HEK293T (cell line): ENCODE data around the gene CAPN5.

Experiments used
- CTCF ChIA-PET: fragments of 350-600 bp; formaldehyde crosslinking; extraction: SDS; loops from one replicate; lab custom pipeline; 2021; ENCODE audit warnings: antibody characterized with exemption, inconsistent platforms; lab: Yijun Ruan, JAX
- POLR2A ChIA-PET: fragments of 350-600 bp; formaldehyde crosslinking; extraction: SDS; loops from one replicate; lab custom pipeline; 2020; ENCODE audit warnings: antibody characterized with exemption, inconsistent platforms; lab: Yijun Ruan, JAX
- DNase-seq: peaks from one replicate; pipeline ENCODE4 v3.0.0; 2012; ENCODE audit warnings: mixed read lengths; ENCODE audit errors: extremely low spot score
- ARNT ChIP-seq: fragments of 450-650 bp; IDR thresholded peaks from 2 replicates; pipeline ENCODE4 v1.6.1; 2017; ENCODE audit warnings: mild to moderate bottlenecking
- BHLHE40 ChIP-seq: fragments of 450-650 bp; IDR thresholded peaks from 2 replicates; pipeline ENCODE4 v1.6.1; 2016; ENCODE audit warnings: mild to moderate bottlenecking, moderate library complexity, borderline replicate concordance
- CTBP1 ChIP-seq: fragments of 450-650 bp; IDR thresholded peaks from 2 replicates; pipeline ENCODE4 v1.6.1; 2016; ENCODE audit warnings: borderline replicate concordance
- ELF4 ChIP-seq: fragments of 450-650 bp; IDR thresholded peaks from 2 replicates; pipeline ENCODE4 v1.6.1; 2017; ENCODE audit warnings: antibody characterized with exemption
- FOXA1 ChIP-seq: fragments of 450-650 bp; IDR thresholded peaks from 2 replicates; pipeline ENCODE4 v1.6.1; 2016; ENCODE audit warnings: mild to moderate bottlenecking
- FOXK2 ChIP-seq: fragments of 450-650 bp; IDR thresholded peaks from 2 replicates; pipeline ENCODE4 v1.6.1; 2016; ENCODE audit warnings: mild to moderate bottlenecking
- FOXM1 ChIP-seq: fragments of 450-650 bp; IDR thresholded peaks from 2 replicates; pipeline ENCODE4 v1.6.1; 2017; ENCODE audit warnings: mild to moderate bottlenecking, borderline replicate concordance
- HDGF ChIP-seq: fragments of 450-650 bp; IDR thresholded peaks from 2 replicates; pipeline ENCODE4 v1.6.1; 2017; ENCODE audit warnings: antibody characterized with exemption, borderline replicate concordance
- L3MBTL2 ChIP-seq: fragments of 450-650 bp; conservative IDR thresholded peaks from 2 replicates; pipeline ENCODE4 v1.6.1; 2016; ENCODE audit warnings: mild to moderate bottlenecking
- LEF1 ChIP-seq: fragments of 450-650 bp; IDR thresholded peaks from 2 replicates; pipeline ENCODE4 v1.6.1; 2017; ENCODE audit warnings: mild to moderate bottlenecking, borderline replicate concordance
- NFRKB ChIP-seq: fragments of 450-650 bp; IDR thresholded peaks from 2 replicates; pipeline ENCODE4 v1.6.1; 2016; ENCODE audit warnings: mild to moderate bottlenecking, moderate library complexity
- SP1 ChIP-seq: fragments of 450-650 bp; IDR thresholded peaks from 2 replicates; pipeline ENCODE4 v1.6.1; 2017
- SUZ12 ChIP-seq: fragments of 450-650 bp; IDR thresholded peaks from 2 replicates; pipeline ENCODE4 v1.6.1; 2016; ENCODE audit warnings: mild to moderate bottlenecking
- TARDBP ChIP-seq: fragments of 450-650 bp; IDR thresholded peaks from 2 replicates; pipeline ENCODE4 v1.6.1; 2016
- ZNF384 ChIP-seq: fragments of 450-650 bp; IDR thresholded peaks from 2 replicates; pipeline ENCODE4 v1.6.1; 2016
- TF ChIP-seq, protein P1 (sequence below): fragments of 450-650 bp; IDR thresholded peaks from 2 replicates; pipeline ENCODE4 v1.6.1; 2016

The CAPN5 gene

DNA sequence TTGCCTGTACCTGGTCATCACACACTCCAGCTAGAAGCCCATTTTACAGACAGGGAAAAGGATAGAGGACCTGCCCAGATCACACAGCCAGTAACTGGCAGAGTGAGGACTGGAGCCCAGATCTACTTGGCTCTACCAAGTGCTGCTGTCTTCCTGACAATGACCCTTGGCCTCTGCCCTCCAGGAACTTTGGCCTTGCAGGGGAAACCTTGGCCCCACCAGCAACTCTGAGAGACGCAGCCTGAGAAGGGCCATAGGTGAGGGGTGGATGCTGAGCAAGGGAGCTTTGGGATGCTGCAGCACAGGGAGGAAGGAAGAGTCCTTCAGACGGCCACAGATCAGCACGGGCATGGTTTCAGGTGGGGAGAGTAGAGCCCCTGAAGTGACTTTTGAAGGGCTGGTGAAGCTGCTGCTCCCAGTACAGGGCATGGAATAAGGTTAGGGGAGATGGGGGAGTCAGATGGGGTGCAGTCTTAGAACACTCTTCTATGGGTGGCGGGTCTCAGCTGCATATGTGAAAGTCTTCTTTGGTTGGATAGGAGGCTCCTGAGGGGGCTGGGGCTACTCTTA lies 2.0 kb upstream of the CAPN5 start:
- TF ChIP-seq CTBP1 (no peak), LEF1 (no peak), FOXA1 (no peak), BHLHE40 (no peak), TARDBP (no peak), SP1 (no peak), L3MBTL2 (no peak), NFRKB (no peak), ELF4 (no peak), ARNT (no peak), FOXM1 (no peak)
- CTCF ChIA-PET, result interaction anchor here (0.6 kb wide), 1 partner anchor 25 kb away, joined by 3 read pairs; no protein-coding TSS in a partner anchor
- no peak for DNase-seq
- POLR2A ChIA-PET, result interaction anchor here (1.5 kb wide), 1 partner anchor 26 kb away, joined by 3 read pairs; no protein-coding TSS in a partner anchor

DNA sequence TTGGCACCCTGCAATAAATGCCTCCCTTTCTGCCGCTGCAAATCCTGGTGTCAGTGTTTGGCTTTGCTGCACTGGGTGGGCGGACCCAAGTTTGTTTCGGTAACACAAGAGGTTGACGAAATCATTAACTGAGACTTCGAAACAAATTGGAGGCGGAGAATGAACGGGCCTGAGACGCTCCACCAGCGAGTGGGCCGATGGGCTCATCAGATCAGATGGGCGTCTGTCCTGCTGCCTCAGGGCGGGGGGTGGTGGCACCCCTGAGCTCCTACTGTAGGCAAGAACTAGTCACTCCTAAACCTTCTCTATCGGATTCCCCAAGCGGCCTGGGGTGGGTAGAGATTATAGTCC lies 918 bp upstream of the CAPN5 start:
- CTCF ChIA-PET, result interaction anchor here (1.1 kb wide), 1 partner anchor 29 kb away, joined by 3 read pairs; no protein-coding TSS in a partner anchor
- POLR2A ChIA-PET, result interaction anchor here (1.5 kb wide), 1 partner anchor 25 kb away, joined by 3 read pairs; no protein-coding TSS in a partner anchor
- DNase-seq, result no peak
- TF ChIP-seq ZNF384 (no peak), HDGF (no peak), NFRKB (no peak), SP1 (no peak), SUZ12 (no peak), ARNT (no peak), FOXA1 (no peak), TARDBP (no peak), BHLHE40 (no peak), CTBP1 (no peak), FOXM1 (no peak), LEF1 (no peak), L3MBTL2 (no peak), FOXK2 (no peak), ELF4 (no peak)
- TF ChIP-seq, protein P1, sequence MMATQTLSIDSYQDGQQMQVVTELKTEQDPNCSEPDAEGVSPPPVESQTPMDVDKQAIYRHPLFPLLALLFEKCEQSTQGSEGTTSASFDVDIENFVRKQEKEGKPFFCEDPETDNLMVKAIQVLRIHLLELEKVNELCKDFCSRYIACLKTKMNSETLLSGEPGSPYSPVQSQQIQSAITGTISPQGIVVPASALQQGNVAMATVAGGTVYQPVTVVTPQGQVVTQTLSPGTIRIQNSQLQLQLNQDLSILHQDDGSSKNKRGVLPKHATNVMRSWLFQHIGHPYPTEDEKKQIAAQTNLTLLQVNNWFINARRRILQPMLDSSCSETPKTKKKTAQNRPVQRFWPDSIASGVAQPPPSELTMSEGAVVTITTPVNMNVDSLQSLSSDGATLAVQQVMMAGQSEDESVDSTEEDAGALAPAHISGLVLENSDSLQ, result no peak

DNA sequence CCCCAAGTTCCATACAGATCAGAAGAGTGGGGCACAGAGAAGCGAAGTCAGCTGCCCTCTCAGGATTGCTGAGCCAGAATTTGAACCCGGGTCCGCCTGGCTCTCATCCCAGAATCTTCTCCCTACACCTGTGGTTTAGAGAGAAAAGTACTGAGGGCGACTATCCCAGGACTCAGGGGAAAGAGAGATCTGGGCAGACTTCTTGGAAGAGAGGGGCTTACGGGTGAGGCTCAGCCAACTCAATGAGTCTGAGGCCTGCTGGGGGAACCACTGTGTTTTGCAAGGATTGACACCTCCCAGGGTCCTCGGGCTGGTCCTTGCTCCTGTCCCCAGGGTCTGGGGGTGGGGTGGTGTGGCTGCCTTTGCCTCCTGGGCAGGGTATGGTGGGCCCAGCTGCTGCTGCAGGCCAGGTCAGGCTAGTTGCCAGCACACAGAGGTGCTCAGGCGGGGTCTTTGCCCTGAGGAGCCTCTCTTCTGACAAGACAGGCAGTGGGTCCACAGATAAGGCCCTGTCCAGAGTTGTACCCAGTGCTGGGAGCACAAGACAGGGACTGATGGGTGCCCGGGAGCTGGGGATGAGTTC lies 1.2 kb downstream of the CAPN5 start:
- ChIA-PET POLR2A (no interaction called here), CTCF (no interaction called here)
- TF ChIP-seq ARNT (no peak), BHLHE40 (no peak), ZNF384 (no peak), ELF4 (no peak), HDGF (no peak), FOXA1 (no peak), L3MBTL2 (no peak), FOXM1 (no peak), SUZ12 (no peak), NFRKB (no peak), TARDBP (no peak), LEF1 (no peak)
- TF ChIP-seq, protein P1, result no peak
- no peak for DNase-seq

DNA sequence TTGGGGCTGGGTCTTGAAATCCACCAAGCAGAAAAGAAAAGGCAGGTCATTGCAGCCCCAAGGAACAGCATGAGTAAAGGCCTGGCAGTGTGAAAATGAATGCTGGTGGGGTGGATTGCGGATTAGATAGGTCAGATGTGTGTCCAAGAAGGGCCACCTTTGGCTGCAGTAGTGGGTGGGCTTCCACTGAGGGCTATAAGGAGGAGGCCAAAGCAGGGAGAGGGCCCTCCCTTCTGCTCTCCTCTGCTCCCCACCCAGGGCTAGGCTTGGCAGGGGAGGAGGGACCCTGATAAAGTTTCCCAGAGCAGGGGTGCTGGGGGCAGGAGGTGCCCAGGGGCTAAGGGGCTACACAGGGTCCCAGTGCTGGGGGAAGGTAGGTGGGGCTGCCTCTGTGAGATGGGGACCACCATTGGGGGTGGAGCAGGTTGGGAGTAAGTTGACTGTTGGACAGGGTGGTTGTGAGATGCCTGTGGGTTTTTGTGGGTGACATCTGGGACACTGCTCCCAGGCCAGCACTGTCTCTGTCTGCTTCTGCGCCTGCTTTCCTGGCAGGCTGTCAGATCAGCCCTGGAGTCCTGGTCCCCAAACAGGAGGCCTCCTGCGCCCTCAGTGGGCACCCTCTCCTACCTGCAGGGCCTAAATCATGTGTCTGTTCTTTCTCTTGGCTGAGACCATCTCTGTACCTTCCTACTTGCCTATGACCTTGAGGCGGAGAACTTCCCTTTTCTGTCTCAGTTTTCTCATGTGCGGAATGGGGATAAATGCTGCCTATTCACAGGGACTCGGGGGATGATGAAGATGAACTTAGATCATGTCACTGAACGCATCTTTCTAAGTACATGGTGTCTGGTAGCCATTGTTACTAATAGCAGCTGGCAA lies 1.9 kb downstream of the CAPN5 start:
- TF ChIP-seq CTBP1 (no peak), BHLHE40 (no peak), SUZ12 (no peak), L3MBTL2 (no peak), FOXK2 (no peak), SP1 (no peak), HDGF (no peak), TARDBP (no peak), FOXM1 (no peak), ELF4 (no peak), FOXA1 (no peak), ARNT (no peak), NFRKB (no peak), ZNF384 (no peak), LEF1 (no peak)
- TF ChIP-seq, protein P1, result no peak
- POLR2A ChIA-PET, result no interaction called here

DNA sequence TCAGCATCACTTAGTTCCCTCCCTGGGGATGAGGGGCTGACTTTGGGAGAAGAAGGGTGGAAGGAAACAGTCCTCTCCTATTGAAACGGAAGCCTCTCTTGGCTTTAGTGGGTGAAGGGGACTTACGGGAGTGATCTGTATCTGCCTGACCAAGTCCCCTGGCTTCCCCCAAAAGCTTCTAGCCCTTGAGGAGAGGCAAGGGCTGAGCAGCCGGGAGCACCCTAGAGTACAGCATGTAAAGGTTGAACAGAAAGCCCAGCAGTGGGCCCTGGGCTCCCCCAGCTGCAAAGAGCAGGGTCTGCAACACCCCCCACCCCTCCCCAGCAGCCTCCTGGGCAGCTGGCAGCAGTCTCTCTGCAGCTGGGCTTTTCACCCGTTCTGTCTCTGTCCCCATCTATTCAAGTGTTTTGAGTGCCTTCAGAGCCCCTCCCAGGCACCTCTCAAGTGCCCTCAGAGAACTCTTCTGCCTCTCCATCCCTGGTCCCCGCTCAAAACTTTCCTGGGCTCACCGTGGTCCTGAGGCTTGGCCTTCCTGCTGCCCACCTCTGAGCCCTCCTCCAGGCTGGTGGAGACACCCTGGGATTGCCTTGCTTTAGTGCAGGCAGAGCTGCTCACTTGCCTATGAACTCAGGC lies 2.7 kb downstream of the CAPN5 start:
- POLR2A ChIA-PET, result no interaction called here
- no peak for DNase-seq
- CTCF ChIA-PET, result interaction anchor here (1.0 kb wide), 1 partner anchor 22 kb away, joined by 5 read pairs; no protein-coding TSS in a partner anchor
- TF ChIP-seq SP1 (no peak), TARDBP (no peak), L3MBTL2 (no peak), ELF4 (no peak), FOXM1 (no peak), FOXK2 (no peak), LEF1 (no peak), FOXA1 (no peak)

More for the DNA sequence above, 1.9 kb downstream of the CAPN5 start:
- DNase-seq, result no peak
- CTCF ChIA-PET, result interaction anchor here (1.0 kb wide), 1 partner anchor 23 kb away, joined by 5 read pairs; no protein-coding TSS in a partner anchor
